Sigmoid colon (tissue), 7 donors: ENCODE results near the gene APBA1. TPM values are rescaled to one million over a fixed set of nuclear protein-coding genes. Genes with fewer than 3 reads are reported as not detected.

Experiments
- DNase-seq: peaks from one replicate; pipeline ENCODE4 v3.0.0-alpha.2; 2019
- H3K27ac ChIP-seq, 4 donors: fragments of 200-600 bp; sonication (generic); one replicate each; pipeline ENCODE4 v1.5.1; 2016 to 2019; ENCODE audit warnings: mild to moderate bottlenecking in 1 of 4
- H3K27me3 ChIP-seq, 3 donors: fragments of 200-600 bp; sonication (generic); one replicate each; pipeline ENCODE4 v1.5.1; 2019; ENCODE audit warnings: mild to moderate bottlenecking in 1 of 3
- H3K36me3 ChIP-seq, 4 donors: fragments of 200-600 bp; sonication (generic); one replicate each; pipeline ENCODE4 v1.5.1; 2016 to 2019
- H3K4me1 ChIP-seq, 4 donors: fragments of 200-600 bp; sonication (generic); one replicate each; pipeline ENCODE4 v1.5.1; 2017 to 2019
- H3K4me3 ChIP-seq, 4 donors: fragments of 200-600 bp; sonication (generic); one replicate each; pipeline ENCODE4 v1.5.1; 2017 to 2019; ENCODE audit warnings: mild to moderate bottlenecking in 2 of 4, moderate library complexity in 1 of 4
- H3K9me3 ChIP-seq, 4 donors: fragments of 200-600 bp in 3 of 4; sonication (generic) in 3 of 4; one replicate each; pipeline versions ENCODE4 v1.5.1 to v1.6.1; 2013 to 2019
- EP300 ChIP-seq, 4 donors: sonication (generic); formaldehyde crosslinking; IDR thresholded peaks; one replicate each; pipeline ENCODE4 v1.6.1; 2017; ENCODE audit warnings: antibody characterized with exemption in 4 of 4
- POLR2A ChIP-seq, 2 donors: fragments of 450-650 bp; IDR thresholded peaks; one replicate each; pipeline ENCODE4 v1.6.1; 2016; ENCODE audit warnings: antibody characterized with exemption in 2 of 2, mild to moderate bottlenecking in 2 of 2, moderate library complexity in 2 of 2
- POLR2AphosphoS5 ChIP-seq, 4 donors: sonication (generic); formaldehyde crosslinking; IDR thresholded peaks; one replicate each; pipeline ENCODE4 v1.6.1; 2017; ENCODE audit warnings: antibody characterized with exemption in 4 of 4
- WGBS, 2 donors: extraction: QIAGEN DNeasy Blood & Tissue Kit; methylation state at CpG; one replicate each; pipeline ENCODE4 v1.1.7; 2013; 5-methylcytosine and 5-hydroxymethylcytosine counted together
- intact Hi-C: fragments of 100-400 bp; cut with DNase I; formaldehyde crosslinking; loops from one replicate; pipeline ENCODE4 v1.15.1; 2023
- polyA plus RNA-seq, 3 donors: library from polyadenylated mRNA; stranded (reverse); fragments of 200-250 nt; gene quantifications; one replicate each; pipeline ENCODE4 v1.2.3, GENCODE V29; 2013
- total RNA-seq, 4 donors: library from RNA; depleted of rRNA; stranded (reverse); fragments of >200 nt; gene quantifications; one replicate each; pipeline ENCODE4 v1.1.0, GENCODE V29; 2016
- TF ChIP-seq, protein P1 (sequence below), 4 experiments: fragments of 450-650 bp in 3 of 4; fragments of 200-600 bp in 1 of 4; IDR thresholded peaks; one replicate each; pipeline ENCODE4 v1.5.1; 2016 to 2019; ENCODE audit warnings: antibody characterized with exemption in 4 of 4, mild to moderate bottlenecking in 3 of 4, moderate library complexity in 2 of 4
- donor health status: healthy with polysubstance abuse.
- donor health status: Bipolar disorder and iron deficiency.
- donor health status: healthy.

Gene APBA1
- total and polyA plus RNA-seq, 7 donors: 1.7 to 6.7 (median 4.2) TPM

DNA sequence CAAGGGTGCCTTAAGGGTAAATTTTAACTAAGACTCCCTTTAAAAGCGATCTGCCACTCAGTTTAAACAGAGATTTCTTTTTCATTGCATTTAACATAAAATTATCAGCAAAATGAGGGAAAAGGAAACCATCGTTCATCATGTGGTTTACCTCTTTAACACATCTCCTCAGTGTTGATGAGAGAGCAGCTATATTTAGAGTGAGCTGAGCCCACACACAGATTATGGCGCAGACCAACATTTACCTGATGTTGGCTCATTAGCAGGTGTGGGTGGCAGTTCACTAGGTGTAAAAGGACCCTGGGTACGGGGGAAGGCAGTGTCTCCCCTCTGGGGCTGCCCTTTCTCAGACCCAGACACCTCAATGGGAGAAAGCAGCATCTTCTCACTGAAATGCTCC is 197.3 kb downstream of the APBA1 start:
- no peaks in the 10 kb centered on the region for H3K9me3 ChIP-seq
- DNase-seq: no peak
- no peaks in the 10 kb centered on the region for H3K36me3 ChIP-seq
- no peak overlapping the region for H3K4me3 ChIP-seq
- intact Hi-C loops: no loop called here
- TF ChIP-seq POLR2AphosphoS5 (IDR thresholded peaks at IDR 0.05) (no peak), EP300 (IDR thresholded peaks at IDR 0.05) (no peak), POLR2A (IDR thresholded peaks at IDR 0.05) (no peak)
- TF ChIP-seq, protein P1, sequence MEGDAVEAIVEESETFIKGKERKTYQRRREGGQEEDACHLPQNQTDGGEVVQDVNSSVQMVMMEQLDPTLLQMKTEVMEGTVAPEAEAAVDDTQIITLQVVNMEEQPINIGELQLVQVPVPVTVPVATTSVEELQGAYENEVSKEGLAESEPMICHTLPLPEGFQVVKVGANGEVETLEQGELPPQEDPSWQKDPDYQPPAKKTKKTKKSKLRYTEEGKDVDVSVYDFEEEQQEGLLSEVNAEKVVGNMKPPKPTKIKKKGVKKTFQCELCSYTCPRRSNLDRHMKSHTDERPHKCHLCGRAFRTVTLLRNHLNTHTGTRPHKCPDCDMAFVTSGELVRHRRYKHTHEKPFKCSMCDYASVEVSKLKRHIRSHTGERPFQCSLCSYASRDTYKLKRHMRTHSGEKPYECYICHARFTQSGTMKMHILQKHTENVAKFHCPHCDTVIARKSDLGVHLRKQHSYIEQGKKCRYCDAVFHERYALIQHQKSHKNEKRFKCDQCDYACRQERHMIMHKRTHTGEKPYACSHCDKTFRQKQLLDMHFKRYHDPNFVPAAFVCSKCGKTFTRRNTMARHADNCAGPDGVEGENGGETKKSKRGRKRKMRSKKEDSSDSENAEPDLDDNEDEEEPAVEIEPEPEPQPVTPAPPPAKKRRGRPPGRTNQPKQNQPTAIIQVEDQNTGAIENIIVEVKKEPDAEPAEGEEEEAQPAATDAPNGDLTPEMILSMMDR (IDR thresholded peaks at IDR 0.05): no peak
- whole genome bisulfite sequencing, 2 donors: 59 to 90% methylated on average over 4 of the region's 4 CpGs
- peaks cover 0 to 8% (median 2%) of the 10 kb centered on the region in 4 donors for H3K4me1 ChIP-seq
- H3K27me3 ChIP-seq: no peaks in the 10 kb centered on the region
- no peak overlapping the region for H3K27ac ChIP-seq

DNA sequence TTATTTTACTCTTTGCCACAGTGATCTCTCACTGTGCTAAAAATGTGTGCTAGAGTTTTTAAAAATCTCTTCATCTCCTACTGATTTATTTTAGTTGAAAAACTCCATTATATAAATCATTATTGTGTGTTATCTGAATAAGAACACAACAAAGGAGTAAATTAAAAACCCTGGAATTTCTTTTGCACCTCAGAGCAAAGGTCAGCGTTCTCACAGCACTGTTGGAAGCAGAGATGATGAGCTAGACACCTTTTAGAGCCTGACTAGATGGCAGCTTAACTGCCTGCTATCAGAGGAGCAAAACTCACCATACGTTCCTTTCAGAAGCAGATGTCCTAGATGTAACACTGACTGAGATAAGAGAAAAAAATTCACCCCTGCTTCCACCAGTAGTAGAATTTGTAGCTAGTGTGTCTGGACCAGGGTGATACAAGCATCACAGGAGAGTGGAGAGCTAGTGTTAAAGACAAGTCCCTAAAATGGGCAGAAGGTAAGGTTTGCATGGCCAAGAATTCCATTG is 200.0 kb downstream of the APBA1 start:
- intact Hi-C loops: no loop called here
- WGBS, 2 donors: 27 to 72% methylated on average over 2 of the region's 2 CpGs
- no peak for DNase-seq
- no peak overlapping the region for H3K4me3 ChIP-seq
- no peak overlapping the region for H3K27ac ChIP-seq
- H3K4me1 ChIP-seq: peaks cover 0 to 8% (median 2%) of the 10 kb centered on the region in 4 donors
- no peaks in the 10 kb centered on the region for H3K27me3 ChIP-seq
- H3K36me3 ChIP-seq: no peaks in the 10 kb centered on the region
- no peaks in the 10 kb centered on the region for H3K9me3 ChIP-seq
- TF ChIP-seq POLR2A (IDR thresholded peaks at IDR 0.05) (no peak), EP300 (IDR thresholded peaks at IDR 0.05) (no peak), POLR2AphosphoS5 (IDR thresholded peaks at IDR 0.05) (no peak)
- TF ChIP-seq, protein P1 (IDR thresholded peaks at IDR 0.05): no peak

DNA sequence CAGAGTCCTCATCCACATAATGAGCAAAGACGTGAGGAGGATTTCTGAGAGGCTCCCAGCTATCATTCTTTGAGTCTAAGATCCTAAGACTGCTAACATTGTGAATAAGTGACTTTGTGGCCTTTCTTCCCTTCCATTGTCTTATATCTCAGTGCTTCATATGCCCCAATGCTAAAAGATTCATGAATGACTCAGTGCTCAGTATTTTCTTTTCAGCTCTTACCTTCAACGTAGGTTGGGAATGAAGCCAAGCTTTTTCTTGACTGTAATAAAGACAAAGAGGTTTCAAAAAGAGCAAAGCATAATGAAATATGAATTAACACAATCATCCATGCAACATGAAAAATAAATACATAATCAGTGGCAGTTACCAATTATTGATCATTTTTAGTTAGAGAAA is 200.7 kb downstream of the APBA1 start:
- DNase-seq: no peak
- intact Hi-C loops: no loop called here
- WGBS, 2 donors: 42 to 65% methylated on average over 2 of the region's 2 CpGs
- TF ChIP-seq, protein P1 (IDR thresholded peaks at IDR 0.05): no peak
- no peak for TF ChIP-seq POLR2A (IDR thresholded peaks at IDR 0.05)
- no peak overlapping the region for H3K27ac ChIP-seq
- H3K36me3 ChIP-seq: no peaks in the 10 kb centered on the region
- H3K4me3 ChIP-seq: no peak overlapping the region
- no peaks in the 10 kb centered on the region for H3K27me3 ChIP-seq
- H3K4me1 ChIP-seq: peaks cover 0 to 7% (median 2%) of the 10 kb centered on the region in 4 donors
- no peaks in the 10 kb centered on the region for H3K9me3 ChIP-seq

DNA sequence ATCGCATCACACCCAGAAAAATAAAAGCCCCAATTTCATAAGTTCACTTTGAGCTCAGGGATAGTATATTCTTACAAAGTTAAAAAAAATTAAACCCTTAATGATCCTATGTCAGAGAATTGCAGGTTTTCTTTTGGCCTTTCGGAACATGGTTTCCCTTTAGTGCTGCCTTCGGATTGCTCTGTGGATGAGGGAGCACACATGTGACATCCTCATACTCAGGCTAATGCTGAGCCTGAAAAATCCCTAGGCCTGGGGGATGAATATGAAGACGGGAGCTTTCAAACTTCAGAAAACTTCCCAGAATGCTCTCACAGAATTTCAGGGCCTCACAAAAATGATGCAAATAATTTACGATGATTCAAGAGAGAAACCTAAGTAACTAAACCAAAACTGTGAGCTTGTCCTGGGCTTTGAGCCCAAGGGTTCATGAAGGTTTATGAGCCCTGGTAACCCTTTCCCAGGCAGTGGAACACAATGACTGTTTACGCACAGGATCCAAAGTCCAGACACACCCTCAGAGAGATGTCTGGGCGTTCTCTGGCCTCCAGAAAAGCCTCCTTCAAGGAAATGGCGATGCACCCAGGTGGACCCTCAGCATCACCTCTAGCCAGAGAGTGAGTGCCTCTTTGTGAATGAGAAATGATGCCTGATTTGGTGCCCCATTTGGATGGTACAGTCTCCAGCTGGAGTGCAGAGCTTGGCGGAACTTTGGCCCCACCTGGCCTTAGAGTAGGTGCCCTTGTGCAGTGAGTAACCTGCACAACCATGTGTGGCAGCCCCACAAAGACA is 201.8 kb downstream of the APBA1 start:
- intact Hi-C loops: no loop called here
- Histone ChIP-seq H3K4me3 (no peak overlapping the region), H3K9me3 (no peaks in the 10 kb centered on the region), H3K27me3 (no peaks in the 10 kb centered on the region), H3K36me3 (no peaks in the 10 kb centered on the region), H3K4me1 (peaks cover 0 to 10% (median 3%) of the 10 kb centered on the region in 4 donors), H3K27ac (no peak overlapping the region)
- no peak for DNase-seq
- TF ChIP-seq POLR2AphosphoS5 (IDR thresholded peaks at IDR 0.05) (no peak), EP300 (IDR thresholded peaks at IDR 0.05) (no peak), POLR2A (IDR thresholded peaks at IDR 0.05) (no peak)
- TF ChIP-seq, protein P1 (IDR thresholded peaks at IDR 0.05): no peak
- WGBS, 2 donors: 23 to 68% methylated on average over 9 of the region's 9 CpGs
